DOHH2 (cell line): ENCODE measurements around the gene CD19.

Experiments used
- CTCF ChIP-seq: fragments of 200-600 bp; sonication (generic); IDR thresholded peaks from one replicate; pipeline ENCODE4 v1.5.1; 2014; ENCODE audit warnings: antibody characterized with exemption, mild to moderate bottlenecking, low read depth, low read length; ENCODE audit not compliant: poor library complexity, severe bottlenecking
- EZH2phosphoT487 ChIP-seq: fragments of 200-600 bp; sonication (generic); IDR thresholded peaks from 2 replicates; pipeline ENCODE4 v1.6.1; 2017; ENCODE audit warnings: borderline replicate concordance, mild to moderate bottlenecking, antibody characterized with exemption, low read length, moderate library complexity, mixed read lengths

GRCh38 chr16:28977703-28978662 lies 46.2 kb downstream of the CD19 start:
- peak; percentile 83 for TF ChIP-seq CTCF
- no peak for TF ChIP-seq EZH2phosphoT487
